Nephron (organoid): ENCODE measurements around the gene PTPRN2.

ENCODE experiments used
- H3K27ac Mint-ChIP-seq, 3 experiments: 2 replicates each; pipeline ENCODE4 v1.8.0; 2020; ENCODE audit warnings: mixed read lengths in 3 of 3, mild to moderate bottlenecking in 2 of 3, moderate library complexity in 1 of 3
- H3K27me3 Mint-ChIP-seq: 2 replicates; pipeline ENCODE4 v1.8.0; 2021; ENCODE audit warnings: low read depth, mild to moderate bottlenecking, moderate library complexity, mixed read lengths
- H3K36me3 Mint-ChIP-seq: 2 replicates; pipeline ENCODE4 v1.8.0; 2020; ENCODE audit warnings: low read depth, mixed read lengths
- H3K4me1 Mint-ChIP-seq: 2 replicates; pipeline ENCODE4 v1.8.0; 2020; ENCODE audit warnings: mixed read lengths
- H3K4me3 Mint-ChIP-seq, 3 experiments: 2 replicates each; pipeline ENCODE4 v1.8.0; 2020; ENCODE audit warnings: mild to moderate bottlenecking in 3 of 3, mixed read lengths in 3 of 3, moderate library complexity in 2 of 3
- H3K9me3 Mint-ChIP-seq: 2 replicates; pipeline ENCODE4 v1.8.0; 2020; ENCODE audit warnings: mixed read lengths
- CTCF ChIP-seq, 3 experiments: fragments of 200-600 bp; sonication (generic); IDR thresholded peaks; one replicate each; pipeline ENCODE4 v1.5.0; 2021; ENCODE audit warnings: antibody characterized with exemption in 3 of 3; ENCODE audit not compliant: unreplicated experiment in 3 of 3

The PTPRN2 gene

GRCh38 chr7:157561523-157561785, 1026.2 kb downstream of the PTPRN2 start:
- Mint-ChIP-seq H3K9me3 (no peaks in the 10 kb centered on the region), H3K27me3 (no peaks in the 10 kb centered on the region), H3K4me1 (no peaks in the 10 kb centered on the region), H3K27ac (no peak overlapping the region), H3K36me3 (peaks cover 6% of the 10 kb centered on the region), H3K4me3 (no peak overlapping the region)
- TF ChIP-seq CTCF (IDR thresholded peaks at IDR 0.05; ENCODE audit: unreplicated experiment in 3 of 3): no peak

- Mint-ChIP-seq H3K36me3 (peaks cover 6% of the 10 kb centered on the region), H3K27ac (no peak overlapping the region), H3K9me3 (no peaks in the 10 kb centered on the region), H3K4me1 (no peaks in the 10 kb centered on the region), H3K4me3 (no peak overlapping the region), H3K27me3 (no peaks in the 10 kb centered on the region)
- TF ChIP-seq CTCF (IDR thresholded peaks at IDR 0.05; ENCODE audit: unreplicated experiment in 3 of 3): no peak
These were observed 1026.7 kb downstream of the PTPRN2 start for GRCh38 chr7:157560710-157561522.

GRCh38 chr7:157560258-157560654, 1027.4 kb downstream of the PTPRN2 start:
- H3K9me3 Mint-ChIP-seq: no peaks in the 10 kb centered on the region

GRCh38 chr7:157559596-157560257, 1027.9 kb downstream of the PTPRN2 start:
- H3K27me3 Mint-ChIP-seq: no peaks in the 10 kb centered on the region
- no peaks in the 10 kb centered on the region for H3K9me3 Mint-ChIP-seq
- no peaks in the 10 kb centered on the region for H3K4me1 Mint-ChIP-seq
- no peak for TF ChIP-seq CTCF (IDR thresholded peaks at IDR 0.05; ENCODE audit: unreplicated experiment in 3 of 3)
- no peak overlapping the region for H3K27ac Mint-ChIP-seq
- no peak overlapping the region for H3K4me3 Mint-ChIP-seq
- H3K36me3 Mint-ChIP-seq: peaks cover 3% of the 10 kb centered on the region

More at GRCh38 chr7:157560258-157560654, 1027.4 kb downstream of the PTPRN2 start:
- Mint-ChIP-seq H3K4me3 (no peak overlapping the region), H3K27ac (no peak overlapping the region), H3K4me1 (no peaks in the 10 kb centered on the region), H3K27me3 (no peaks in the 10 kb centered on the region), H3K36me3 (peaks cover 6% of the 10 kb centered on the region)
- TF ChIP-seq CTCF (IDR thresholded peaks at IDR 0.05; ENCODE audit: unreplicated experiment in 3 of 3): no peak

- no peak for TF ChIP-seq CTCF (IDR thresholded peaks at IDR 0.05; ENCODE audit: unreplicated experiment in 3 of 3)
- Mint-ChIP-seq H3K27me3 (no peaks in the 10 kb centered on the region), H3K4me3 (no peak overlapping the region), H3K4me1 (no peaks in the 10 kb centered on the region), H3K9me3 (no peaks in the 10 kb centered on the region), H3K27ac (no peak overlapping the region), H3K36me3 (no peaks in the 10 kb centered on the region)
These were observed 1028.6 kb downstream of the PTPRN2 start for GRCh38 chr7:157558875-157559595.
